Ovary (tissue), 1 donor: ENCODE measurements around the gene AP4B1.

ENCODE experiments used
- EP300 ChIP-seq: sonication (generic); formaldehyde crosslinking; IDR thresholded peaks from one replicate; pipeline ENCODE4 v1.6.1; 2017; ENCODE audit warnings: antibody characterized with exemption
- POLR2A ChIP-seq: fragments of 450-650 bp; IDR thresholded peaks from one replicate; pipeline ENCODE4 v1.6.1; 2017; ENCODE audit warnings: antibody characterized with exemption, mild to moderate bottlenecking, moderate library complexity

DNA sequence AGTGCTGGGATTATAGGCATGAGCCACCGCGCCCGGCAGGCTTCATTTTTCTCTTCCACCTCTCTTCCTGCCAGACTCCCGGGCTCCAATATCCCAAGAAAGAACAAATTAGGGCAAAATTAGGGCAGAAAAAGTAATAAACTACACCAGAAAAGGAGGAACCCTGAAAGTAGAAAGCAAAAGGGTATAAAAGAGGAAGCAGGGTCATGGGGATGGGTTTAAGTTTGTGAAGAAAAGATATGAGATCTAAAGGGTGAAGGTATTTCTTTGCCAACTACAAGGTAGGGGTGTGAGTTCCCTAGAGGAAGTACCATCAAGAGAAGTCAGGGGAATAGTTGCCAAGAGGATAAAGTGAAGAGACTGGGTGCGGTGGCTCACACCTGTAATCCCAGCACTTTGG lies 43.0 kb downstream of the AP4B1 start:
- TF ChIP-seq EP300 (no peak), POLR2A (no peak)
